ENCODE measurements around the gene SLC26A3.

SLC26A3 gene

GRCh38 chr7:107815254-107815882 is 12.3 kb upstream of the SLC26A3 start:
- DNase-seq (ENCODE audit: low read depth) = no peak

- DNase-seq (ENCODE audit: low read depth) = no peak
Measured at GRCh38 chr7:107813524-107813923, 10.5 kb upstream of the SLC26A3 start.

GRCh38 chr7:107811934-107812333 is 8.9 kb upstream of the SLC26A3 start:
- no peak for DNase-seq (ENCODE audit: low read depth)

- DNase-seq (ENCODE audit: low read depth) = no peak
Measured at GRCh38 chr7:107810626-107811025, 7.6 kb upstream of the SLC26A3 start.

GRCh38 chr7:107809179-107809578 is 6.2 kb upstream of the SLC26A3 start:
- DNase-seq (ENCODE audit: low read depth) = no peak

- DNase-seq (ENCODE audit: low read depth) = no peak
Measured at GRCh38 chr7:107799647-107800264, 3.3 kb downstream of the SLC26A3 start.

GRCh38 chr7:107792364-107792763 is 10.7 kb downstream of the SLC26A3 start:
- DNase-seq (ENCODE audit: low read depth) = no peak

- no peak for DNase-seq (ENCODE audit: low read depth)
Measured at GRCh38 chr7:107789647-107790046, 13.4 kb downstream of the SLC26A3 start.

GRCh38 chr7:107788662-107789061 is 14.4 kb downstream of the SLC26A3 start:
- no peak for DNase-seq (ENCODE audit: low read depth)

- no peak for DNase-seq (ENCODE audit: low read depth)
Measured at GRCh38 chr7:107788216-107788615, 14.8 kb downstream of the SLC26A3 start.

- no peak for DNase-seq (ENCODE audit: low read depth)
Measured at GRCh38 chr7:107785926-107786325, 17.1 kb downstream of the SLC26A3 start.

GRCh38 chr7:107785170-107785569 is 17.9 kb downstream of the SLC26A3 start:
- no peak for DNase-seq (ENCODE audit: low read depth)

- no peak for DNase-seq (ENCODE audit: low read depth)
Measured at GRCh38 chr7:107783648-107784047, 19.4 kb downstream of the SLC26A3 start.

GRCh38 chr7:107782374-107782773 is 20.6 kb downstream of the SLC26A3 start:
- DNase-seq (ENCODE audit: low read depth) = no peak

GRCh38 chr7:107779647-107780099 is 23.4 kb downstream of the SLC26A3 start:
- no peak for DNase-seq (ENCODE audit: low read depth)

- no peak for DNase-seq (ENCODE audit: low read depth)
Measured at GRCh38 chr7:107778283-107778682, 24.7 kb downstream of the SLC26A3 start.

GRCh38 chr7:107777702-107778101 is 25.3 kb downstream of the SLC26A3 start:
- no peak for DNase-seq (ENCODE audit: low read depth)

GRCh38 chr7:107773027-107773426 is 30.0 kb downstream of the SLC26A3 start:
- no peak for DNase-seq (ENCODE audit: low read depth)

GRCh38 chr7:107768263-107768662 is 34.8 kb downstream of the SLC26A3 start:
- DNase-seq (ENCODE audit: low read depth) = no peak

- DNase-seq (ENCODE audit: low read depth) = no peak
Measured at GRCh38 chr7:107767391-107767790, 35.6 kb downstream of the SLC26A3 start.

- DNase-seq (ENCODE audit: low read depth) = no peak
Measured at GRCh38 chr7:107758667-107759066, 44.4 kb downstream of the SLC26A3 start.

- DNase-seq (ENCODE audit: low read depth) = no peak
Measured at GRCh38 chr7:107754642-107755041, 48.4 kb downstream of the SLC26A3 start.

GRCh38 chr7:107751113-107751512 is 51.9 kb downstream of the SLC26A3 start:
- DNase-seq (ENCODE audit: low read depth) = no peak

- DNase-seq (ENCODE audit: low read depth) = no peak
Measured at GRCh38 chr7:107746006-107746405, 57.0 kb downstream of the SLC26A3 start.
